Ramos (cell line): ENCODE measurements around the gene CAPS.
"Not testable (repeated sequence)": the region's sequence is repeated elsewhere in the genome, so short reads cannot be mapped to it uniquely, and the experiment has no call there.

Experiments used
- in situ Hi-C: fragments of 300-500 bp; cut with MboI; formaldehyde crosslinking; loops from one replicate; pipeline ENCODE4 v1.14.3; 2022; ENCODE audit warnings: low sequenced_read_pairs; ENCODE audit not compliant: unreplicated experiment

CAPS gene

GRCh38 chr19:5953030-5953589, 39.1 kb downstream of the CAPS start:
- in situ Hi-C loops, result no loop called here

- in situ Hi-C loops, result no loop called here
These were observed 39.7 kb downstream of the CAPS start for GRCh38 chr19:5953680-5954213.

GRCh38 chr19:5954293-5954692, 40.2 kb downstream of the CAPS start:
- in situ Hi-C loops, result no loop called here

GRCh38 chr19:5955636-5955935, 41.5 kb downstream of the CAPS start:
- in situ Hi-C loops, result no loop called here

GRCh38 chr19:5956323-5956722, 42.3 kb downstream of the CAPS start:
- in situ Hi-C loops, result no loop called here

GRCh38 chr19:5956728-5957127, 42.7 kb downstream of the CAPS start:
- in situ Hi-C loops, result no loop called here

GRCh38 chr19:5957170-5957569, 43.1 kb downstream of the CAPS start:
- in situ Hi-C loops, result no loop called here

- in situ Hi-C loops, result no loop called here
These were observed 44.2 kb downstream of the CAPS start for GRCh38 chr19:5958074-5958850.

GRCh38 chr19:5958851-5959122, 44.7 kb downstream of the CAPS start:
- in situ Hi-C loops, result no loop called here

- in situ Hi-C loops, result no loop called here
These were observed 45.4 kb downstream of the CAPS start for GRCh38 chr19:5959260-5960004.

GRCh38 chr19:5960005-5961001, 46.2 kb downstream of the CAPS start:
- in situ Hi-C loops, result no loop called here

- in situ Hi-C loops, result not testable (repeated sequence)
These were observed 47.6 kb downstream of the CAPS start for GRCh38 chr19:5961641-5961968.

- in situ Hi-C loops, result no loop called here
These were observed 48.2 kb downstream of the CAPS start for GRCh38 chr19:5961969-5962945.

GRCh38 chr19:5963259-5963658, 49.2 kb downstream of the CAPS start:
- in situ Hi-C loops, result not testable (repeated sequence)

GRCh38 chr19:5963855-5964254, 49.8 kb downstream of the CAPS start:
- in situ Hi-C loops, result no loop called here

- in situ Hi-C loops, result no loop called here
These were observed 50.9 kb downstream of the CAPS start for GRCh38 chr19:5964816-5965565.
